Measurements from ENCODE around the gene UBE2H. TPM values are rescaled to one million over a fixed set of nuclear protein-coding genes. Genes with fewer than 3 reads are reported as not detected.

Gene UBE2H
- total RNA-seq, 1 experiment from 2014 or later, result 128 TPM

GRCh38 chr7:129926618-129927017, 26.1 kb downstream of the UBE2H start:
- CTCF ChIA-PET, result interaction anchor here (1.0 kb wide), 1 partner anchor 11 kb away, joined by 3 read pairs; no protein-coding TSS in a partner anchor
- BruUV-seq (replicated peaks), result no TSS peak
- no peaks in the 10 kb centered on the region for H3K27me3 Mint-ChIP-seq (ENCODE audit: insufficient read depth, unreplicated experiment)
- H3K27ac Mint-ChIP-seq (ENCODE audit: low read depth, unreplicated experiment), result no peak overlapping the region
- intact Hi-C loops (cut with micrococcal nuclease), result no loop called here
- no peaks in the 10 kb centered on the region for H3K9me3 Mint-ChIP-seq (ENCODE audit: unreplicated experiment)
- H3K4me3 Mint-ChIP-seq (ENCODE audit: unreplicated experiment), result no peak overlapping the region
- H3K4me1 Mint-ChIP-seq (ENCODE audit: insufficient read depth, unreplicated experiment), result peaks cover 9% of the 10 kb centered on the region
- no peak for DNase-seq (ENCODE audit: unreplicated experiment)
- peaks cover 75% of the 10 kb centered on the region for H3K36me3 Mint-ChIP-seq (ENCODE audit: insufficient read depth, unreplicated experiment)
- TF ChIP-seq CTCF (IDR thresholded peaks at IDR 0.05; ENCODE audit: unreplicated experiment), result no peak
- POLR2A ChIA-PET, result interaction anchor here (0.7 kb wide), 1 partner anchor 15 kb away, joined by 3 read pairs; no protein-coding TSS in a partner anchor

GRCh38 chr7:129925416-129926002, 27.3 kb downstream of the UBE2H start:
- BruUV-seq (replicated peaks), result no TSS peak
- no peak for TF ChIP-seq CTCF (IDR thresholded peaks at IDR 0.05; ENCODE audit: unreplicated experiment)
- Mint-ChIP-seq H3K27me3 (ENCODE audit: insufficient read depth, unreplicated experiment) (no peaks in the 10 kb centered on the region), H3K9me3 (ENCODE audit: unreplicated experiment) (no peaks in the 10 kb centered on the region), H3K4me3 (ENCODE audit: unreplicated experiment) (no peak overlapping the region), H3K4me1 (ENCODE audit: insufficient read depth, unreplicated experiment) (peaks cover 9% of the 10 kb centered on the region), H3K27ac (ENCODE audit: low read depth, unreplicated experiment) (peak overlapping the region; percentile 51), H3K36me3 (ENCODE audit: insufficient read depth, unreplicated experiment) (peaks cover 75% of the 10 kb centered on the region)
- intact Hi-C loops (cut with micrococcal nuclease), result no loop called here
- no peak for DNase-seq (ENCODE audit: unreplicated experiment)
- ChIA-PET CTCF (interaction anchor here (0.5 to 1.0 kb wide), 4 partner anchors 9 to 313 kb away, joined by 3 to 4 read pairs (median 3); no protein-coding TSS in a partner anchor), POLR2A (interaction anchor here (1.0 kb wide), 1 partner anchor 23 kb away, joined by 3 read pairs; no protein-coding TSS in a partner anchor)

- no peaks in the 10 kb centered on the region for H3K9me3 Mint-ChIP-seq (ENCODE audit: unreplicated experiment)
- H3K4me3 Mint-ChIP-seq (ENCODE audit: unreplicated experiment), result no peak overlapping the region
- H3K27ac Mint-ChIP-seq (ENCODE audit: low read depth, unreplicated experiment), result no peak overlapping the region
- CTCF ChIA-PET, result interaction anchor here (0.5 kb wide), 1 partner anchor 312 kb away, joined by 4 read pairs; no protein-coding TSS in a partner anchor
- H3K4me1 Mint-ChIP-seq (ENCODE audit: insufficient read depth, unreplicated experiment), result peaks cover 9% of the 10 kb centered on the region
- H3K27me3 Mint-ChIP-seq (ENCODE audit: insufficient read depth, unreplicated experiment), result no peaks in the 10 kb centered on the region
- POLR2A ChIA-PET, result interaction anchor here (1.0 kb wide), 1 partner anchor 24 kb away, joined by 3 read pairs; no protein-coding TSS in a partner anchor
- intact Hi-C loops (cut with micrococcal nuclease), result no loop called here
- peaks cover 74% of the 10 kb centered on the region for H3K36me3 Mint-ChIP-seq (ENCODE audit: insufficient read depth, unreplicated experiment)
- TF ChIP-seq CTCF (IDR thresholded peaks at IDR 0.05; ENCODE audit: unreplicated experiment), result no peak
- no peak for DNase-seq (ENCODE audit: unreplicated experiment)
- no TSS peak for BruUV-seq (replicated peaks)
Observed at GRCh38 chr7:129924602-129925001, 28.2 kb downstream of the UBE2H start.

DNA sequence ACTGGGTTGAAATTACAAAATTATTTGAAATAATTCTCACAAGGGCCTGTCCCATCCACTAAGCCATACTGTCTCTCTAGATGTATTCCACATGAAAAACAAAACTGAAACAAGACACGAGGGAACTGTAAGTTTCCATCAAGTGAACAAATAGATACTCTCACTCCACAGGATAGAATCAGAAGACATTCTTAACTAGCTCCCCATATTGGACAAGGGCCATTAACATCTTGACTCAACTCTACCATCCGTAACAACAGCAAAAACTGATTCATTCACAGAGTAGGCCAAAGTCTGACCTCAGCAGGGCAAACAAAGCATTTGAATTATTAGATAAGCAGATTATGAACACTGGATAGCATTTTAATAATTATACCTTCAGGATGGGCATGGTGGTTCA, 29.1 kb downstream of the UBE2H start:
- peak overlapping the region; percentile 42 for H3K27ac Mint-ChIP-seq (ENCODE audit: low read depth, unreplicated experiment)
- ChIA-PET CTCF (no interaction called here), POLR2A (interaction anchor here (0.8 to 1.5 kb wide), 4 partner anchors 10 to 47 kb away, joined by 4 to 9 read pairs (median 4); no protein-coding TSS in a partner anchor)
- DNase-seq (ENCODE audit: unreplicated experiment), result peak; percentile 26
- no peak for TF ChIP-seq CTCF (IDR thresholded peaks at IDR 0.05; ENCODE audit: unreplicated experiment)
- peaks cover 9% of the 10 kb centered on the region for H3K4me1 Mint-ChIP-seq (ENCODE audit: insufficient read depth, unreplicated experiment)
- BruUV-seq (replicated peaks), result no TSS peak
- no peak overlapping the region for H3K4me3 Mint-ChIP-seq (ENCODE audit: unreplicated experiment)
- H3K27me3 Mint-ChIP-seq (ENCODE audit: insufficient read depth, unreplicated experiment), result no peaks in the 10 kb centered on the region
- H3K9me3 Mint-ChIP-seq (ENCODE audit: unreplicated experiment), result no peaks in the 10 kb centered on the region
- H3K36me3 Mint-ChIP-seq (ENCODE audit: insufficient read depth, unreplicated experiment), result peaks cover 76% of the 10 kb centered on the region
- intact Hi-C loops (cut with micrococcal nuclease), result no loop called here
